Measurements from ENCODE around the gene DAW1. TPM values are rescaled to one million over a fixed set of nuclear protein-coding genes. Genes with fewer than 3 reads are reported as not detected.

Gene DAW1
- total and polyA plus RNA-seq, 2 experiments from 2014 or later = 0.57 TPM; not detected in 1

GRCh38 chr2:227861011-227861410, 10.4 kb upstream of the DAW1 start:
- H3K27ac ChIP-seq = no peak overlapping the region

GRCh38 chr2:227862227-227862740, 9.1 kb upstream of the DAW1 start:
- H3K27ac ChIP-seq = no peak overlapping the region
- no peaks in the 10 kb centered on the region for H3K36me3 ChIP-seq
- H3K4me3 ChIP-seq = no peak overlapping the region
- H3K4me1 ChIP-seq (ENCODE audit: low read depth) = no peaks in the 10 kb centered on the region
- no peaks in the 10 kb centered on the region for H3K27me3 ChIP-seq
- peak; percentile 71 for TF ChIP-seq CTCF (IDR thresholded peaks at IDR 0.05; ENCODE audit: low read depth, low read length)
- no peaks in the 10 kb centered on the region for H3K9me3 ChIP-seq (ENCODE audit: low read depth)
- peak; percentile 63 to 87 for DNase-seq (ENCODE audit: low read depth in 1 of 2, low spot score in 1 of 2)

More at GRCh38 chr2:227861011-227861410, 10.4 kb upstream of the DAW1 start:
- no peaks in the 10 kb centered on the region for H3K36me3 ChIP-seq
- TF ChIP-seq CTCF (IDR thresholded peaks at IDR 0.05; ENCODE audit: low read depth, low read length) = no peak
- no peaks in the 10 kb centered on the region for H3K4me1 ChIP-seq (ENCODE audit: low read depth)
- no peaks in the 10 kb centered on the region for H3K9me3 ChIP-seq (ENCODE audit: low read depth)
- H3K4me3 ChIP-seq = no peak overlapping the region
- H3K27me3 ChIP-seq = no peaks in the 10 kb centered on the region
- peak in 1 of 2 donors; percentile 50 for DNase-seq (ENCODE audit: low read depth in 1 of 2, low spot score in 1 of 2)

- H3K4me3 ChIP-seq = no peak overlapping the region
- no peaks in the 10 kb centered on the region for H3K4me1 ChIP-seq (ENCODE audit: low read depth)
- no peaks in the 10 kb centered on the region for H3K36me3 ChIP-seq
- no peak for TF ChIP-seq CTCF (IDR thresholded peaks at IDR 0.05; ENCODE audit: low read depth, low read length)
- H3K9me3 ChIP-seq (ENCODE audit: low read depth) = no peaks in the 10 kb centered on the region
- DNase-seq (ENCODE audit: low read depth in 1 of 2, low spot score in 1 of 2) = peak in 1 of 2 donors; percentile 93
- H3K27ac ChIP-seq = no peak overlapping the region
- H3K27me3 ChIP-seq = no peaks in the 10 kb centered on the region
Measured at GRCh38 chr2:227862741-227863588, 8.5 kb upstream of the DAW1 start.

GRCh38 chr2:227864161-227864756, 7.2 kb upstream of the DAW1 start:
- no peaks in the 10 kb centered on the region for H3K4me1 ChIP-seq (ENCODE audit: low read depth)
- H3K9me3 ChIP-seq (ENCODE audit: low read depth) = no peaks in the 10 kb centered on the region
- no peak overlapping the region for H3K4me3 ChIP-seq
- no peaks in the 10 kb centered on the region for H3K27me3 ChIP-seq
- H3K27ac ChIP-seq = no peak overlapping the region
- peak in 1 of 2 donors; percentile 92 for DNase-seq (ENCODE audit: low read depth in 1 of 2, low spot score in 1 of 2)
- no peak for TF ChIP-seq CTCF (IDR thresholded peaks at IDR 0.05; ENCODE audit: low read depth, low read length)
- no peaks in the 10 kb centered on the region for H3K36me3 ChIP-seq

- no peaks in the 10 kb centered on the region for H3K4me1 ChIP-seq (ENCODE audit: low read depth)
- H3K27ac ChIP-seq = no peak overlapping the region
- DNase-seq (ENCODE audit: low read depth in 1 of 2, low spot score in 1 of 2) = no peak
- H3K36me3 ChIP-seq = no peaks in the 10 kb centered on the region
- no peaks in the 10 kb centered on the region for H3K9me3 ChIP-seq (ENCODE audit: low read depth)
- no peaks in the 10 kb centered on the region for H3K27me3 ChIP-seq
- TF ChIP-seq CTCF (IDR thresholded peaks at IDR 0.05; ENCODE audit: low read depth, low read length) = no peak
- no peak overlapping the region for H3K4me3 ChIP-seq
Measured at GRCh38 chr2:227865291-227865690, 6.1 kb upstream of the DAW1 start.
